Gastrocnemius medialis (tissue), 4 donors: Measurements from ENCODE around the gene VWA1. TPM values are rescaled to one million over a fixed set of nuclear protein-coding genes. Genes with fewer than 3 reads are reported as not detected.

ENCODE experiments used
- ATAC-seq, 2 donors: fragments of 150-250 bp; one replicate each; pipeline ENCODE4 v1.9.1; 2016
- DNase-seq, 2 donors: peaks; one replicate each; pipeline ENCODE4 v3.0.0-alpha.2; 2019
- H3K27ac ChIP-seq, 4 donors: fragments of 200-600 bp; sonication (generic); 1 replicate in 1 of 4; 2 replicates in 3 of 4; pipeline ENCODE4 v1.5.1; 2016 to 2018; ENCODE audit warnings: mild to moderate bottlenecking in 2 of 4, moderate library complexity in 1 of 4
- H3K27me3 ChIP-seq, 3 donors: fragments of 200-600 bp; sonication (generic) in 2 of 3; 1 replicate in 1 of 3; 2 replicates in 2 of 3; pipeline versions ENCODE4 v1.5.1 to v1.6.0; 2016 to 2019; ENCODE audit warnings: mild to moderate bottlenecking in 1 of 3, moderate library complexity in 1 of 3
- H3K36me3 ChIP-seq, 2 donors: fragments of 200-600 bp; sonication (generic) in 1 of 2; one replicate each; pipeline ENCODE4 v1.5.1; 2017 to 2018
- H3K4me1 ChIP-seq, 2 donors: fragments of 200-600 bp; sonication (generic) in 1 of 2; one replicate each; pipeline ENCODE4 v1.5.1; 2016 to 2017; ENCODE audit warnings: mild to moderate bottlenecking in 2 of 2
- H3K4me3 ChIP-seq, 4 donors: fragments of 200-600 bp; sonication (generic) in 3 of 4; 1 replicate in 1 of 4; 2 replicates in 3 of 4; pipeline ENCODE4 v1.5.1; 2016 to 2019; ENCODE audit warnings: mild to moderate bottlenecking in 2 of 4
- H3K9me3 ChIP-seq, 3 donors: fragments of 200-600 bp; sonication (generic) in 2 of 3; 1 replicate in 1 of 3; 2 replicates in 2 of 3; pipeline ENCODE4 v1.5.1; 2016 to 2019
- CTCF ChIP-seq, 5 experiments: fragments of 450-650 bp in 3 of 5; fragments of 200-600 bp in 2 of 5; sonication (generic) in 2 of 5; IDR thresholded peaks in 4 of 5; conservative IDR thresholded peaks in 1 of 5; 1 replicate in 4 of 5; 2 replicates in 1 of 5; pipeline ENCODE4 v1.5.1; 2016 to 2019; ENCODE audit warnings: antibody characterized with exemption in 5 of 5, mild to moderate bottlenecking in 3 of 5, moderate library complexity in 3 of 5
- POLR2A ChIP-seq, 2 donors: fragments of 450-650 bp; IDR thresholded peaks; one replicate each; pipeline ENCODE4 v1.6.1; 2017; ENCODE audit warnings: antibody characterized with exemption in 2 of 2, mild to moderate bottlenecking in 2 of 2, moderate library complexity in 2 of 2
- in situ Hi-C, 4 donors: fragments of 200-750 bp; cut with MboI; loops; one replicate each; pipeline versions ENCODE4 v1.15.0 to v1.8.0; 2017; ENCODE audit warnings: low sequenced_read_pairs in 4 of 4
- intact Hi-C: fragments of 100-400 bp; cut with DNase I; formaldehyde crosslinking; loops from one replicate; pipeline ENCODE4 v1.15.1; 2023; ENCODE audit warnings: low total_unique reads
- total RNA-seq, 4 donors: library from RNA; depleted of rRNA; stranded (reverse); fragments of >200 nt; gene quantifications; one replicate each; pipeline versions ENCODE4 v1.1.0 to v1.2.3, GENCODE V29; 2016

The VWA1 gene
- total RNA-seq, 4 donors from 2014 or later, result 2.1 to 8.3 (median 6.0) TPM

DNA sequence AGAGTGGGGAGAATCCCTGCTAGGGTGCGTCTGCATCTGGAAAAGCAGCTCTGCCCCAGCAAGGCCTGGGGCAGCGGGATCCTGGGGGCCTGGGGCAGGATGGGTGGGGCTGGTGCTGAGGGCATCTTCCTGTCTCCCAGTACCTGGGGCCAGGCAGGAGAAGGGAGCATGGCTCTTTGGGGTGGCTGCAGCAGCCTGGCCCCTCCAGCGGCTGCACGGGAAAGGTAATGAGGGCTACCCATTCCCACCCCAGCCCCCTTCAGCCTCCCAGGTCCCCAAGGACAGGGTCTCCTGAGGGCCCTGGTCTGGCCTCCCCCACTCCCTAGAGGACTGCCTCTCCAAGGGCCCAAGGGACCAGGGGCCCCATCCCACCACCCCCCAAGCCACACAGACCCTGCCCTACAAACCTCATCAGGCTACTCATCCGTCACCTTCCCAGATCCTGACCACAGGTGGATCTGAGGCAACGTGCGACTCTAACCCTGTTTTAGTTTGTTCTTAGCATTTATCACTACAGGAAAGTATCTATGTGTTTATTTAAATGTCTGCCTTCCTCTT, 13.5 kb upstream of the VWA1 start:
- intact Hi-C loops, result no loop called here
- ATAC-seq (no peak), DNase-seq (no peak)
- in situ Hi-C loops, result no loop called here
- H3K4me1 ChIP-seq, result peaks cover 0 to 3% of the 10 kb centered on the region in 2 donors
- no peaks in the 10 kb centered on the region for H3K9me3 ChIP-seq
- H3K27me3 ChIP-seq, result peaks cover 0 to 3% (median 0%) of the 10 kb centered on the region in 3 donors
- no peak overlapping the region for H3K27ac ChIP-seq
- H3K4me3 ChIP-seq, result no peak overlapping the region
- no peak for TF ChIP-seq POLR2A (IDR thresholded peaks at IDR 0.05)
- TF ChIP-seq CTCF (IDR thresholded peaks at IDR 0.05 in 4 of 5, conservative IDR thresholded peaks at IDR 0.05 in 1 of 5), result no peak
- H3K36me3 ChIP-seq, result no peaks in the 10 kb centered on the region

DNA sequence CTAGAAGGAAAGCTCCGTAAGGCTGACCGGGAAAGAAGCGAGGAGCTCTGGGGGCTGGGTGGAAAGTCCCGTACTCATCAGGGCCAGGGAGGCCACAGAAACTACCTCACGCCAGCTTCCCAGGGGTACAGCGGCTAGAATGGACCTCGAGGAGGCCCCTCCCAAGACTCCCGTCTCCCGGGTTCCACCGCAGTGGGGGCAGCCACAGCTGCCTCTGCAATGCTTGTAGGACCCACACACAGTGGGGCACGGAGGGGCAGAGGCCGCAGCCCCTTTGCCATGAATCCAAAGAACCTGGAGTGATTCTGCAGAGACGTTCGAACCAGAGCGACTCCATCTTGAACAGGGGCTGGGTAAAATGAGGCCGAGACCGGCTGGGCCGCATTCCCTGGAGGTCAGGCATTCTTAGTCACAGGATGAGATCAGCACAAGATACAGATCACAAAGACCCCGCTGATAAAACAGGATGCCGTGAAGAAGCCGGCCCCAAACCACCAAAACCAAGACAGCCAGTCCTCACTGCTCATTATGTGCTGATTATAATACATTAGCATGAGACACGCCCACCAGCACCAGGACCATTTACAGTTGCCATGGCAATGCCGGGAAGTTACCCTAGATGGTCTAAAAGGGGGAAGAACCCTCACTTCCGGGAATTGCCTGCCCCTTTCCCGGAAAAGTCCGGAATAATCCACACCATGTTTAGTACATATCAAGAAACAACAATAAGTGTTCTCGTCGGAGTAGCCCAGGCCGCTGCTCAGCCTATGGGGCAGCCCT, 12.8 kb upstream of the VWA1 start:
- no peak for TF ChIP-seq POLR2A (IDR thresholded peaks at IDR 0.05)
- TF ChIP-seq CTCF (IDR thresholded peaks at IDR 0.05 in 4 of 5, conservative IDR thresholded peaks at IDR 0.05 in 1 of 5), result no peak
- in situ Hi-C loops, result no loop called here
- DNase-seq (no peak), ATAC-seq (no peak)
- intact Hi-C loops, result no loop called here
- Histone ChIP-seq H3K27ac (no peak overlapping the region), H3K4me1 (peaks cover 0 to 3% of the 10 kb centered on the region in 2 donors), H3K4me3 (no peak overlapping the region), H3K9me3 (no peaks in the 10 kb centered on the region), H3K36me3 (no peaks in the 10 kb centered on the region), H3K27me3 (peaks cover 0 to 3% (median 0%) of the 10 kb centered on the region in 3 donors)

DNA sequence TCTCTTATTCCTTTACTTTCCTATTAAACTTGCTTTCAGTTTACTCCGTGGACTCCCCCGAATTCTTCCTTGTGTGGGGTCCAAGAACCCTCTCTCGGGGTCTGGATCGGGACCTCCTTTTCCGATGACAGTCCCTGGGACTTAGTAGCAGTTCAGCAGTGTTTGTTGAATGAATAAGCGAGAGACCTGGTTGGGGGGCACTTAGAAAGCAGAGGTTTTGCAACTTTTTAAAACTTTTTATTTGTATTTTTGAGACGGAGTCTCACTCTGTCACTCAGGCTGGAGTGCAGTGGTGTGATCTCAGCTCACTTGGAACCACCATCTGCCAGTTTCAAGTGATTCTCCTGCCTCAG, 12.3 kb upstream of the VWA1 start:
- Histone ChIP-seq H3K4me1 (peaks cover 0 to 3% of the 10 kb centered on the region in 2 donors), H3K36me3 (no peaks in the 10 kb centered on the region), H3K27me3 (peaks cover 0 to 5% (median 2%) of the 10 kb centered on the region in 3 donors), H3K4me3 (no peak overlapping the region), H3K27ac (no peak overlapping the region), H3K9me3 (no peaks in the 10 kb centered on the region)
- intact Hi-C loops, result no loop called here
- ATAC-seq (no peak), DNase-seq (no peak)
- in situ Hi-C loops, result no loop called here
- no peak for TF ChIP-seq POLR2A (IDR thresholded peaks at IDR 0.05)
- no peak for TF ChIP-seq CTCF (IDR thresholded peaks at IDR 0.05 in 4 of 5, conservative IDR thresholded peaks at IDR 0.05 in 1 of 5)

DNA sequence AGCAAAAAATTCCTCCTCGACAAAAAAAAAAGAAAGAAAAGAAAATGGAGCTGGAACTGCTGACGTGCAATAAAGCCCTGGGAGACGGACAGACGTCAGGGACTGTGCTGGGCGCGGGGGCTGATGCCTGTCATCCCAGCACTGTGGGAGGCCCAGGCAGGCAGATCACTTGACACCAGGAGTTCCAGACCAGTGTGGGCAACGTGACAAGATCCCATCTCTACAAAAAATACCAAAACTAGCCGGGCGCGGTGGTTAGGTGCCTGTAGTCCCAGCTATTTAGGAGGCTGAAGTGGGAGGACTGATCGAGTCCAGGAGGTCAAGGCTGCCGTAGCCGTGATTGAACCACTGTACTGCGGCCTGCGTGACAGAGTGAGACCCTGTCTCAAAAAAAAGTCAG, 10.8 kb upstream of the VWA1 start:
- H3K4me1 ChIP-seq, result peaks cover 3 to 5% of the 10 kb centered on the region in 2 donors
- TF ChIP-seq CTCF (IDR thresholded peaks at IDR 0.05 in 4 of 5, conservative IDR thresholded peaks at IDR 0.05 in 1 of 5) (no peak), POLR2A (IDR thresholded peaks at IDR 0.05) (no peak)
- intact Hi-C loops, result no loop called here
- no peaks in the 10 kb centered on the region for H3K36me3 ChIP-seq
- DNase-seq (no peak), ATAC-seq (no peak)
- H3K27me3 ChIP-seq, result peaks cover 2 to 9% (median 4%) of the 10 kb centered on the region in 3 donors
- H3K27ac ChIP-seq, result no peak overlapping the region
- no peaks in the 10 kb centered on the region for H3K9me3 ChIP-seq
- in situ Hi-C loops, result no loop called here
- no peak overlapping the region for H3K4me3 ChIP-seq
